A549 (cell line): Measurements from ENCODE around the gene CDHR4. TPM values are rescaled to one million over a fixed set of nuclear protein-coding genes. Genes with fewer than 3 reads are reported as not detected.

Experiments used
- ATAC-seq, 2 experiments: fragments of 200-7000 bp in 1 of 2; fragments of >200 bp in 1 of 2; cut with Nextera tagmentation in 1 of 2; cut with Tn5 transposase in 1 of 2; 3 replicates each; pipeline versions ENCODE4 v1.8.0 to v1.9.1; 2018 to 2020; ENCODE audit warnings: mild to moderate bottlenecking in 1 of 2, moderate library complexity in 1 of 2
- CTCF ChIA-PET: fragments of 300-600 bp; sonication (Branson Sonifier 250); formaldehyde crosslinking; extraction: SDS; loops from one replicate; lab custom pipeline; 2021; ENCODE audit warnings: antibody characterized with exemption, inconsistent platforms; lab: Yijun Ruan, JAX
- POLR2A ChIA-PET: fragments of 350-600 bp; formaldehyde crosslinking; extraction: SDS; loops from one replicate; lab custom pipeline; 2021; ENCODE audit warnings: antibody characterized with exemption, inconsistent platforms; lab: Yijun Ruan, JAX
- DNase-seq, 2 experiments: peaks; one replicate each; pipeline versions ENCODE4 v3.0.0 to v3.0.0-alpha.2; 2011 to 2016; ENCODE audit warnings: low read depth in 1 of 2, low spot score in 1 of 2
- FAIRE-seq: peaks from 2 replicates; lab custom pipeline; 2011; peaks lifted over from hg19 to GRCh38; lab: Jason Lieb, UNC
- H3K27ac ChIP-seq, 2 experiments: fragments of >200 bp; sonication (Bioruptor Twin); formaldehyde crosslinking; 3 replicates each; pipeline ENCODE4 v1.5.1; 2016 to 2017
- H3K4me1 ChIP-seq: fragments of >200 bp; sonication (Bioruptor Twin); formaldehyde crosslinking; 3 replicates; pipeline ENCODE4 v1.6.1; 2016
- H3K4me2 ChIP-seq: fragments of >200 bp; sonication (Bioruptor Twin); formaldehyde crosslinking; 3 replicates; pipeline ENCODE4 v1.6.1; 2016
- H3K4me3 ChIP-seq: fragments of >200 bp; sonication (Bioruptor Twin); formaldehyde crosslinking; 3 replicates; pipeline ENCODE4 v1.5.1; 2016
- H3K9me3 ChIP-seq: fragments of >200 bp; sonication (Bioruptor Twin); formaldehyde crosslinking; 3 replicates; pipeline ENCODE4 v1.6.1; 2016
- ATOH8 ChIP-seq: fragments of 250-450 bp; sonication (Bioruptor Pico); IDR thresholded peaks from 2 replicates; pipeline ENCODE4 v1.5.0; 2020; ENCODE audit warnings: low read depth, mild to moderate bottlenecking, moderate library complexity
- BHLHE40 ChIP-seq: IDR thresholded peaks from 2 replicates; pipeline ENCODE4 v1.6.1; 2012; ENCODE audit warnings: low read depth, low read length, inconsistent platforms
- CHD4 ChIP-seq: fragments of 200-600 bp; sonication (generic); IDR thresholded peaks from 2 replicates; pipeline ENCODE4 v1.6.1; 2016; ENCODE audit warnings: antibody characterized with exemption, mild to moderate bottlenecking, borderline replicate concordance
- EHF ChIP-seq: fragments of 250-450 bp; sonication (Bioruptor Pico); IDR thresholded peaks from 2 replicates; pipeline ENCODE4 v1.5.0; 2020; ENCODE audit warnings: mild to moderate bottlenecking
- EP300 ChIP-seq, 2 experiments: fragments of >200 bp; sonication (Bioruptor Twin); formaldehyde crosslinking; IDR thresholded peaks; 2 replicates in 1 of 2; 3 replicates in 1 of 2; pipeline ENCODE4 v1.6.1; 2016 to 2017
- GATA3 ChIP-seq: IDR thresholded peaks from 2 replicates; pipeline ENCODE4 v1.6.1; 2012; ENCODE audit warnings: borderline replicate concordance
- HMGXB4 ChIP-seq: fragments of 250-450 bp; sonication (Bioruptor Pico); IDR thresholded peaks from 2 replicates; pipeline ENCODE4 v1.5.0; 2021; ENCODE audit warnings: mild to moderate bottlenecking, moderate library complexity, borderline replicate concordance
- HOXA7 ChIP-seq: fragments of 250-450 bp; sonication (Bioruptor Pico); IDR thresholded peaks from 2 replicates; pipeline ENCODE4 v1.5.0; 2020; ENCODE audit warnings: mild to moderate bottlenecking, moderate library complexity
- HOXB5 ChIP-seq: fragments of 250-450 bp; sonication (Bioruptor Pico); IDR thresholded peaks from 2 replicates; pipeline ENCODE4 v1.5.0; 2020; ENCODE audit warnings: mild to moderate bottlenecking, moderate library complexity
- JUN ChIP-seq, 2 experiments: fragments of >200 bp; sonication (Bioruptor Twin); formaldehyde crosslinking; IDR thresholded peaks; 2 replicates in 1 of 2; 3 replicates in 1 of 2; pipeline ENCODE4 v1.6.1; 2016 to 2017
- JUNB ChIP-seq: fragments of >200 bp; sonication (Bioruptor Twin); formaldehyde crosslinking; IDR thresholded peaks from 2 replicates; pipeline ENCODE4 v1.6.1; 2016
- MAFK ChIP-seq: fragments of 450-650 bp; IDR thresholded peaks from 2 replicates; pipeline ENCODE4 v1.6.1; 2014; ENCODE audit not compliant: partially characterized antibody
- MAX ChIP-seq: IDR thresholded peaks from 2 replicates; pipeline ENCODE4 v1.6.1; 2012
- NR3C1 ChIP-seq: fragments of >200 bp; sonication (Bioruptor Twin); formaldehyde crosslinking; IDR thresholded peaks from 3 replicates; pipeline ENCODE4 v1.6.1; 2017
- PHF8 ChIP-seq: fragments of 200-600 bp; sonication (generic); IDR thresholded peaks from 2 replicates; pipeline ENCODE4 v1.6.1; 2016; ENCODE audit warnings: low read depth, mild to moderate bottlenecking, antibody characterized with exemption, moderate library complexity, borderline replicate concordance
- POLR2A ChIP-seq: IDR thresholded peaks from 2 replicates; pipeline ENCODE4 v1.6.1; 2012; ENCODE audit warnings: mild to moderate bottlenecking, low read length
- RARB ChIP-seq: fragments of 250-450 bp; sonication (Bioruptor Pico); IDR thresholded peaks from 2 replicates; pipeline ENCODE4 v1.8.0; 2021; ENCODE audit warnings: mild to moderate bottlenecking, moderate library complexity
- REST ChIP-seq: fragments of 200-600 bp; sonication (generic); IDR thresholded peaks from 2 replicates; pipeline ENCODE4 v1.6.1; 2016; ENCODE audit warnings: antibody characterized with exemption, mild to moderate bottlenecking, moderate library complexity
- RFX5 ChIP-seq: fragments of 450-650 bp; IDR thresholded peaks from 2 replicates; pipeline ENCODE4 v1.7.1; 2014; ENCODE audit warnings: antibody characterized with exemption, mild to moderate bottlenecking, moderate library complexity
- RNF2 ChIP-seq: fragments of 200-600 bp; sonication (generic); IDR thresholded peaks from 2 replicates; pipeline ENCODE4 v1.6.1; 2016; ENCODE audit warnings: low read depth, mild to moderate bottlenecking, antibody characterized with exemption, moderate library complexity, borderline replicate concordance
- WGBS: methylation state at CpG from one replicate; pipeline ENCODE4 v1.1.6; 2017; ENCODE audit errors: missing lambda C conversion rate; 5-methylcytosine and 5-hydroxymethylcytosine counted together
- polyA plus RNA-seq, 4 experiments: library from polyadenylated mRNA; depleted of rRNA in 3 of 4; stranded (reverse); fragments of >200 nt; fragmentation: RNase III in 1 of 4; extraction: RNeasy Plus Mini Kit Qiagen cat#74134 plus additional on column Dnase treatment in 1 of 4; gene quantifications; 2 replicates in 3 of 4; 3 replicates in 1 of 4; pipeline ENCODE4 v1.2.3, GENCODE V29; 2011 to 2017

Gene CDHR4
- polyA plus RNA-seq, 2 of the 4 experiments (the other 2 are of a cell fraction) = 0.54 to 0.66 TPM

- TF ChIP-seq REST (no peak), HOXB5 (CRISPR knock-in tag) (no peak), MAFK (no peak), RFX5 (no peak), EHF (no peak), MAX (no peak), POLR2A (no peak), EP300 (IDR thresholded peaks at IDR 0.05) (no peak), PHF8 (no peak)
- TF ChIP-seq, all 56 proteins: peak for 0
Measured at GRCh38 chr3:49769286-49769915, 30.3 kb downstream of the CDHR4 start (continued).

GRCh38 chr3:49763981-49764380, 35.7 kb downstream of the CDHR4 start:
- ATAC-seq (no peak), FAIRE-seq (no peak)
- Histone ChIP-seq H3K4me1 (no peaks in the 10 kb centered on the region), H3K4me3 (no peak overlapping the region), H3K9me3 (no peaks in the 10 kb centered on the region), H3K4me2 (no peak overlapping the region)
- POLR2A ChIA-PET = no interaction called here
- CTCF ChIA-PET = interaction anchor here (0.5 kb wide), 1 partner anchor 25 kb away, joined by 3 read pairs; no protein-coding TSS in a partner anchor
- 94% methylated on average over 4 of the region's 4 CpGs for WGBS
- TF ChIP-seq HOXA7 (CRISPR knock-in tag) (no peak), POLR2A (no peak), BHLHE40 (no peak), CHD4 (no peak), ATOH8 (CRISPR knock-in tag) (no peak), NR3C1 (no peak), RNF2 (no peak), RARB (CRISPR knock-in tag) (no peak), GATA3 (no peak), JUN (IDR thresholded peaks at IDR 0.05) (no peak), HMGXB4 (CRISPR knock-in tag) (no peak), JUNB (no peak)
- TF ChIP-seq, all 56 proteins: peak for 0
- H3K27ac ChIP-seq = no peak overlapping the region
- no peak for DNase-seq
